ENCODE results near the gene KIF5C.

The KIF5C gene

GRCh38 chr2:148988337-148988736 is 113.3 kb downstream of the KIF5C start:
- no peak for DNase-seq (ENCODE audit: low read depth, low spot score)

DNA sequence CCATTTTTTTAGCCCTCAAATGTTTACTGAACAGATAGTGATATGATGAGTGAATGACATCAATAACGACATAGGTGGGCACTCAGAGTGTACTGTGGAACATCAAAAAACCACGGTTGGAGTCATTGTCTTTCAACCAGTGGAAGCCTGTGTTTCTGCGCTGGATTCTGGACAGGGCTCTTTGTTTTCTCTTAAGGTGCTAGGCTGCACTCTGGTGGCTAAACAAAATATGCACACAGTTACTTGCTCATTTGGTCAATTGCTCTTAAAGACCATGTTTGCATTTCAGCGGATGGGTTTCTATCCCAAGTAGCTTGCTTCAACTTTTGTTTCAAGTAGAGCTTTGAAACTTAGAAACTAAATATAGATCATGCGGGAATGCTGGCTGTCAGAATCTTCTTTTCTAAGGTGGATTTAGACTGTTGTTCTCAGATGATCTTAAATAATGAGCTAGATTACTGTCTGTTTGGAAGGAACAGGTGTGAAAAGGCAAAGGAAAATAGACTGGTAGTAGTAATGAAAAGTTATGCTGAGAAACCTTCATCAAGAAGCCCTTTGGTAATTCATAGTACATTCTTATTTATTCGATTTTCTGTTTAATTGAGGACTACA is 115.0 kb downstream of the KIF5C start:
- DNase-seq (ENCODE audit: low read depth, low spot score): no peak

DNA sequence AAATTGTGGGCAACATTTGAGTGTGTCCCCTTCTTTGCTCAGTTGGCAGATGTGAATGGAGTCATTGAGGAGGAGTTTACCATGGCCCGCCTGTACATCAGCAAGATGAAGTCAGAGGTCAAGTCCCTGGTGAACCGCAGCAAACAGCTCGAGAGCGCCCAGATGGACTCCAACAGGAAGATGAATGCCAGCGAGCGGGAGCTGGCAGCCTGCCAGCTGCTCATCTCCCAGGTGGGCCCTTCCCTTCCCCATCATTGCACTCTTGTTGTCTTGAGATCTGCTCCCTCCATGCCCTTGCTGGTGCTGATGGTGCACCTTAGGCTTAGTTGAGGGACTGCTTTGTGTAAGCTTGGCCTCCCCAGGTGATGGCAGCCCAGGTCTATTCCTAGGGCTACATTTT is 115.9 kb downstream of the KIF5C start:
- no peak for DNase-seq (ENCODE audit: low read depth, low spot score)

- no peak for DNase-seq (ENCODE audit: low read depth, low spot score)
Measured at GRCh38 chr2:148992448-148992847, 117.4 kb downstream of the KIF5C start.

GRCh38 chr2:148993351-148993750 is 118.3 kb downstream of the KIF5C start:
- DNase-seq (ENCODE audit: low read depth, low spot score): no peak

DNA sequence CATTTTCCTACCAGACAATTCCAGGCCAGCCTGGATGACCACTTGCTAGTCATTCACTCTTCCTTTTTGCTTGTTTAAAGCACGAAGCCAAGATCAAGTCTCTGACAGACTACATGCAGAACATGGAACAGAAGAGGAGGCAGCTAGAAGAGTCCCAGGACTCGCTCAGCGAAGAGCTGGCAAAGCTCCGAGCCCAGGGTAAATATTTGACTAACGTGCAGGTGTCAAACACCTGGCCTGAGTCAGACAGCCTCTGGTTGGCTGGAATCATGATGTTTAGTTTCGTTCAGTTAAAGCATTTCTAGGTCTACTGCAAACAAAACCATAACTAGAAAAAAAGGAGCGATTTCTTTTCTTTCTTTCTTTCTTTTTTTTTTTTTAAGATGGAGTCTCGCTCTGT is 119.3 kb downstream of the KIF5C start:
- no peak for DNase-seq (ENCODE audit: low read depth, low spot score)

DNA sequence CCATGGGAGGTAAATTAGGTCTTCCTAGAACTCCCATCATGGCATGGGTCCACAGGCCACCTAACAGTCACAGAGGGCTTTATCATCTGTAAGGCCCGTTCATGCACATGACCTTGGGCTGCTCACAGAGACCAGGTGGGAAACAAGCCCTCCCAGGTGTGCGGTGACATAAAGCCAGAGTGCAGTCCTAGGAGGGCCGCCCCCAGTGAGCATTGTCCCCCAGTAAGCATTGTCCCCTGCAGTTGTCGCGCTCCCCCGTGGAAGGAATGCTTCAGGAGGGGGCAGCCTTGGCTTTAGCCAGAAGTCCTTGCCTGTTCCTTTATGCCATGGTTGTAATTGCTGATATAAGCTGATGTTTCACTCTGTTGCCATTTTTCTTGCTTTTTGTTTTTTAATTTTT is 121.8 kb downstream of the KIF5C start:
- DNase-seq (ENCODE audit: low read depth, low spot score): no peak

- DNase-seq (ENCODE audit: low read depth, low spot score): no peak
Measured at GRCh38 chr2:148998165-148998830, 123.3 kb downstream of the KIF5C start.

GRCh38 chr2:148998831-148999200 is 123.8 kb downstream of the KIF5C start:
- no peak for DNase-seq (ENCODE audit: low read depth, low spot score)

GRCh38 chr2:148999451-148999921 is 124.5 kb downstream of the KIF5C start:
- no peak for DNase-seq (ENCODE audit: low read depth, low spot score)

DNA sequence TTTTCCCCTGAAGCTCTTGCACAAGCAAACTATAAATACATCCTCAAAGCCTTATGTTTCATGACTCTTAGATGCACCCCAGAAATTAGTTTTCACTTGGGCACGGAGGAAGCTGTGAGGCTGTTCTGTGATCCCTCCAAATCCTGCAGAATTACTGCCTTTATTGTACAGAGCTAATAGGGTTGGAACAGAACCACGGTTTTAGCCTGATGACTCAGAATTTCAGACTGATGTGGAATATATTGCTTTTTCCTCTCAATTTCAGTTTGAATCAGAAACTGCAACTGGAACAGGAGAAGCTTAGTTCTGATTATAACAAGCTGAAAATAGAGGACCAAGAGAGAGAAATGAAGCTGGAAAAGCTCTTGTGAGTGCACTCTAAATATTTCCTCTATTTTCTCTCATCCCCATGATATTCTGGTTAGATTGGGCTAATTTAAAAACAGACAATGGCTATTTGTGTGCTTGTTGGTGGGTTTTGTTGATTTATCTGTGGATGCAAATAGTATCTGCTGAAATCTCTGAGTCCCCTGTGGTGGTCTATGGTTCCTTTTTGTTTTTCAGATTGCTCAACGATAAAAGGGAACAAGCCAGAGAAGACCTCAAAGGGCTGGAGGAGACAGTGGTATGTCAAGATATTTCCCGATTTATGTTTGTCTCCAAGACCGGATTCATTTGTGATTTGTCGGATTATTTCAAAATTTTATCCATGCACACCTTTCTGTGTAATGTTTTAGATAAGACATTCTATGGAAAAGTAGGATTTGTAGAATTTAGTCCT is 125.3 kb downstream of the KIF5C start:
- DNase-seq (ENCODE audit: low read depth, low spot score): no peak

- no peak for DNase-seq (ENCODE audit: low read depth, low spot score)
Measured at GRCh38 chr2:149001496-149001895, 126.5 kb downstream of the KIF5C start.

- DNase-seq (ENCODE audit: low read depth, low spot score): no peak
Measured at GRCh38 chr2:149002378-149002890, 127.4 kb downstream of the KIF5C start.

- DNase-seq (ENCODE audit: low read depth, low spot score): no peak
Measured at GRCh38 chr2:149002891-149003740, 128.1 kb downstream of the KIF5C start.

GRCh38 chr2:149004836-149005235 is 129.8 kb downstream of the KIF5C start:
- DNase-seq (ENCODE audit: low read depth, low spot score): no peak

DNA sequence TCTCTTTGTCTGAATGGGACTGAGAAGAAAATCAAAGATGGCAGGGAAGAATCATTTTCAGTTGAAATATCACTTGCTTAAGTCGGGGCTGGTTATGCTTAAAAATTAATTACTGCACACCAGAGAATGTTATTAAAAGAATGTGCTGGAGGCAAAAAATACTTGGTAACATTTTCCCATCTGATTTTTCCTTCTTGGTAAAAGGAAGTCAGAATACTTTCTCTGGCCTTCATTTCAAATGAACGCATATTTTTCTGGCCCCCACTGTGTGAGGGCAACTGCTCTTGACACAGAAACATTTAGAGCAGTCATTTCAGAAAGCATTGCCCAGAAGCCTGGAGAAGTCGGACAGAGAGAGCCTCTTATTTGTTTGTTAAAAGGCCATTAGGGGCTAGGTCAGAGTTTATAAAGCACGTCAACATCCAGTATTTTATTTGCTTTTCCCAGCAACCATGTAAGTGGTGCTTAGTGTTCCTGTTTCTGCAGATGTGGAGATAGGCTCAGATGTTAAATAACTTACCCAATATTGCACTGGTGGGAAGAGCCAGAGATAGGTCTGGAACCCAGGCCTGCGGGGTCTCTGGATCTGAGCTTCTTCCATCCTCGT is 130.5 kb downstream of the KIF5C start:
- no peak for DNase-seq (ENCODE audit: low read depth, low spot score)

GRCh38 chr2:149006883-149007543 is 132.0 kb downstream of the KIF5C start:
- no peak for DNase-seq (ENCODE audit: low read depth, low spot score)

GRCh38 chr2:149008381-149008780 is 133.4 kb downstream of the KIF5C start:
- no peak for DNase-seq (ENCODE audit: low read depth, low spot score)

GRCh38 chr2:149009576-149010461 is 134.8 kb downstream of the KIF5C start:
- DNase-seq (ENCODE audit: low read depth, low spot score): no peak

- DNase-seq (ENCODE audit: low read depth, low spot score): no peak
Measured at GRCh38 chr2:149012545-149012944, 137.5 kb downstream of the KIF5C start.
